Right atrium auricular region (tissue), 2 donors: Measurements from ENCODE around the gene PSME3IP1. TPM values are rescaled to one million over a fixed set of nuclear protein-coding genes. Genes with fewer than 3 reads are reported as not detected.

Experiments used
- DNase-seq: peaks from one replicate; pipeline ENCODE4 v3.0.0-alpha.2; 2019; ENCODE audit warnings: low spot score
- H3K27ac ChIP-seq, 2 donors: fragments of 200-600 bp; sonication (generic); 1 replicate in 1 of 2; 2 replicates in 1 of 2; pipeline ENCODE4 v1.5.1; 2016 to 2019
- H3K27me3 ChIP-seq, 2 donors: fragments of 200-600 bp; sonication (generic); one replicate each; pipeline versions ENCODE4 v1.5.1 to v1.6.0; 2017 to 2019
- H3K36me3 ChIP-seq: fragments of 200-600 bp; sonication (generic); one replicate; pipeline ENCODE4 v1.5.1; 2016
- H3K4me1 ChIP-seq, 2 donors: fragments of 200-600 bp; sonication (generic); one replicate each; pipeline versions ENCODE4 v1.5.1 to v1.6.0; 2017 to 2019
- H3K4me3 ChIP-seq, 2 donors: fragments of 200-600 bp; sonication (generic); 1 replicate in 1 of 2; 2 replicates in 1 of 2; pipeline ENCODE4 v1.5.1; 2017 to 2019; ENCODE audit warnings: mild to moderate bottlenecking in 1 of 2, moderate library complexity in 1 of 2
- H3K9me3 ChIP-seq, 2 donors: fragments of 200-600 bp; sonication (generic); one replicate each; pipeline ENCODE4 v1.5.1; 2019
- CTCF ChIP-seq, 2 donors: fragments of 200-600 bp; sonication (generic); IDR thresholded peaks; one replicate each; pipeline ENCODE4 v1.5.1; 2019; ENCODE audit warnings: antibody characterized with exemption in 2 of 2
- total RNA-seq, 2 donors: library from RNA; depleted of rRNA; stranded (reverse); fragments of >200 nt; gene quantifications; one replicate each; pipeline ENCODE4 v1.1.0, GENCODE V29; 2016

PSME3IP1 gene
- total RNA-seq, 2 donors from 2014 or later: 55.7 to 79.0 TPM

GRCh38 chr16:57167538-57167937 lies 18.3 kb downstream of the PSME3IP1 start:
- Histone ChIP-seq H3K9me3 (no peaks in the 10 kb centered on the region), H3K27ac (no peak overlapping the region), H3K4me3 (no peak overlapping the region), H3K4me1 (peaks cover 0 to 16% of the 10 kb centered on the region in 2 donors), H3K27me3 (no peaks in the 10 kb centered on the region), H3K36me3 (peaks cover 75% of the 10 kb centered on the region)
- no peak for DNase-seq
- no peak for TF ChIP-seq CTCF (IDR thresholded peaks at IDR 0.05)

- H3K27ac ChIP-seq: no peak overlapping the region
- H3K36me3 ChIP-seq: peaks cover 75% of the 10 kb centered on the region
- no peak overlapping the region for H3K4me3 ChIP-seq
- no peak for TF ChIP-seq CTCF (IDR thresholded peaks at IDR 0.05)
- H3K9me3 ChIP-seq: no peaks in the 10 kb centered on the region
- DNase-seq: no peak
- no peaks in the 10 kb centered on the region for H3K27me3 ChIP-seq
- peaks cover 0 to 16% of the 10 kb centered on the region in 2 donors for H3K4me1 ChIP-seq
These were observed 18.9 kb downstream of the PSME3IP1 start for GRCh38 chr16:57166951-57167350.

GRCh38 chr16:57166451-57166850 lies 19.4 kb downstream of the PSME3IP1 start:
- no peaks in the 10 kb centered on the region for H3K9me3 ChIP-seq
- peaks cover 74% of the 10 kb centered on the region for H3K36me3 ChIP-seq
- H3K4me3 ChIP-seq: no peak overlapping the region
- H3K27ac ChIP-seq: no peak overlapping the region
- no peaks in the 10 kb centered on the region for H3K27me3 ChIP-seq
- DNase-seq: no peak
- peaks cover 0 to 16% of the 10 kb centered on the region in 2 donors for H3K4me1 ChIP-seq
- no peak for TF ChIP-seq CTCF (IDR thresholded peaks at IDR 0.05)

- Histone ChIP-seq H3K9me3 (no peaks in the 10 kb centered on the region), H3K4me1 (peaks cover 0 to 16% of the 10 kb centered on the region in 2 donors), H3K27ac (no peak overlapping the region), H3K27me3 (no peaks in the 10 kb centered on the region), H3K36me3 (peaks cover 69% of the 10 kb centered on the region), H3K4me3 (no peak overlapping the region)
- no peak for TF ChIP-seq CTCF (IDR thresholded peaks at IDR 0.05)
- no peak for DNase-seq
These were observed 19.9 kb downstream of the PSME3IP1 start for GRCh38 chr16:57165938-57166337.

GRCh38 chr16:57165483-57165882 lies 20.4 kb downstream of the PSME3IP1 start:
- Histone ChIP-seq H3K27me3 (no peaks in the 10 kb centered on the region), H3K9me3 (no peaks in the 10 kb centered on the region), H3K36me3 (peaks cover 65% of the 10 kb centered on the region), H3K4me1 (peaks cover 0 to 16% of the 10 kb centered on the region in 2 donors), H3K27ac (no peak overlapping the region), H3K4me3 (no peak overlapping the region)
- no peak for DNase-seq
- no peak for TF ChIP-seq CTCF (IDR thresholded peaks at IDR 0.05)

- Histone ChIP-seq H3K9me3 (no peaks in the 10 kb centered on the region), H3K27me3 (no peaks in the 10 kb centered on the region), H3K4me3 (no peak overlapping the region), H3K4me1 (peaks cover 0 to 16% of the 10 kb centered on the region in 2 donors), H3K36me3 (peaks cover 59% of the 10 kb centered on the region), H3K27ac (no peak overlapping the region)
- no peak for DNase-seq
- TF ChIP-seq CTCF (IDR thresholded peaks at IDR 0.05): no peak
These were observed 22.0 kb downstream of the PSME3IP1 start for GRCh38 chr16:57163842-57164241.
